ENCODE results near the gene NEDD4L. TPM values are rescaled to one million over a fixed set of nuclear protein-coding genes. Genes with fewer than 3 reads are reported as not detected.

The NEDD4L gene
- total RNA-seq, 1 experiment from 2014 or later = 57.4 TPM

DNA sequence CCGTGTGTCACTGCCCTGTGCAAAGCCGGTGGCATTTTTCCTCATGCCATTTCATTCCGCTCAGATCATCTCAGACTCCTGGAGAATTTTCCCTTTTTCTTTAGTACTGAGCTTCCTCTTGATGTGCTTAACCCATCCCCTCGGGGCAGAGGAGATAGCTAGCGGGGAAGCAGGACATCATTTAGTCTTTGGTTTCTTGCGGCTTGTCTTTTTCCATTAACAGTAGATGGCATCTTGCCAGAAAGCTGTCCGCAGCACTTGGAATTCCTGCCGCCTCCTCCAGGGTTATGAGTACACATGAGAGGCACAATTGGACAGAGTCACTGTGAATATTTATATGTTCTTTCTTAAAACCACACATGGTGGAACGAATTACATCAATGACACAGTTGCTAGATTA is 358.2 kb downstream of the NEDD4L start:
- POLR2A ChIA-PET (ENCODE audit: unreplicated experiment) = no interaction called here
- no TSS peak for BruUV-seq (replicated peaks)
- no peak overlapping the region for H3K27ac ChIP-seq
- peaks cover 6% of the 10 kb centered on the region; the same call in 1 of the 2 replicates for H3F3A ChIP-seq (ENCODE audit: insufficient read depth, low read depth)
- intact Hi-C loops (cut with micrococcal nuclease; ENCODE audit: unreplicated experiment) = no loop called here
- no peaks in the 10 kb centered on the region; the same call in 1 of the 2 replicates for H4K20me1 ChIP-seq (ENCODE audit: insufficient read depth)
- H3K4me2 ChIP-seq = no peak overlapping the region
- H3K9me3 ChIP-seq (ENCODE audit: insufficient read depth, low read depth) = no peaks in the 10 kb centered on the region
- no peaks in the 10 kb centered on the region for H3K79me2 ChIP-seq (ENCODE audit: low read depth)
- no peaks in the 10 kb centered on the region for H3K27me3 ChIP-seq (ENCODE audit: insufficient read depth, low read depth)
- no peak for DNase-seq
- CTCF ChIA-PET = no interaction called here
- H3K36me3 ChIP-seq (ENCODE audit: low read depth) = no peaks in the 10 kb centered on the region
- no peaks in the 10 kb centered on the region for H3K4me1 ChIP-seq (replicated peaks; ENCODE audit: insufficient read depth)
- no peak overlapping the region for H2AFZ ChIP-seq
- TF ChIP-seq, protein P1, sequence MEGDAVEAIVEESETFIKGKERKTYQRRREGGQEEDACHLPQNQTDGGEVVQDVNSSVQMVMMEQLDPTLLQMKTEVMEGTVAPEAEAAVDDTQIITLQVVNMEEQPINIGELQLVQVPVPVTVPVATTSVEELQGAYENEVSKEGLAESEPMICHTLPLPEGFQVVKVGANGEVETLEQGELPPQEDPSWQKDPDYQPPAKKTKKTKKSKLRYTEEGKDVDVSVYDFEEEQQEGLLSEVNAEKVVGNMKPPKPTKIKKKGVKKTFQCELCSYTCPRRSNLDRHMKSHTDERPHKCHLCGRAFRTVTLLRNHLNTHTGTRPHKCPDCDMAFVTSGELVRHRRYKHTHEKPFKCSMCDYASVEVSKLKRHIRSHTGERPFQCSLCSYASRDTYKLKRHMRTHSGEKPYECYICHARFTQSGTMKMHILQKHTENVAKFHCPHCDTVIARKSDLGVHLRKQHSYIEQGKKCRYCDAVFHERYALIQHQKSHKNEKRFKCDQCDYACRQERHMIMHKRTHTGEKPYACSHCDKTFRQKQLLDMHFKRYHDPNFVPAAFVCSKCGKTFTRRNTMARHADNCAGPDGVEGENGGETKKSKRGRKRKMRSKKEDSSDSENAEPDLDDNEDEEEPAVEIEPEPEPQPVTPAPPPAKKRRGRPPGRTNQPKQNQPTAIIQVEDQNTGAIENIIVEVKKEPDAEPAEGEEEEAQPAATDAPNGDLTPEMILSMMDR (conservative IDR thresholded peaks at IDR 0.05) = no peak
- TF ChIP-seq EZH2 (IDR thresholded peaks at IDR 0.05; ENCODE audit: low read depth) = no peak
- no peaks in the 10 kb centered on the region for H3K9me2 ChIP-seq (ENCODE audit: insufficient read depth)
- H3K4me3 ChIP-seq = no peak overlapping the region

DNA sequence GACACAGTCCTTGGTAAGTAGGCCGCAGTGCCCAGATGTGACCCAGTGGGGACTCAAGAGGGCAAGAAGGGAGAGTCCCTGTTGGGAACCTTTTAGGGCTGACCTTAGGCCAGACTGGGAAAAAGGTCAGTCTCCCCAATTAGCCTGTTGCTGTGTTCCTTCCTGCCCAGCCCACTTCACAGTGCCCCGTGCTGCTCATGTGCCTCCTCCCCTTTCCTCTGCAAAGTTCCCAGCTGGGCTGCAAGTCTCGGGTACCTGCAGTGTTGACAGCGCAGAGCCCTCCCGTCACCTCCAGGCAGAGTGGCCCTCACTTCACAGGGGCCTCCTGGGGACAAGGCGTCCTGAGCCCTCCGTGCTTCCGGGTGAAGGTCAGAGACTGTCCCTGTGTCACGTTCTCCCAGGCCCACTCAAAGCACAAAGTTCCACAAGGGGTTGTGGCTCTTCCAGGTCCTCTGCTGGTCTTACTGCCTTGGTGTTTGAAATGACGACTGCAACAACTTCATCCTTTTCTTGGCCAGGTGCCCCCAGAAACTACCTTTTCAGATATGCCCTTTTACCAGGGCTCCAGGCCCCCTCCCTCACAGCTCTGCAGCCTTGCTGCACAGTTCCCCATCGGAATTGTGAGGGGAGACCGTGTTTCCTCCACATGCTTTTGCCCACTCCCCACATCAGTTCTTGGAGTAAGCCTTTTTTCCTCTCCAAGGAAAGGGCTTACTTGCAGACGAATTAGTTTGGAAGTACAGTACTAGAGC is 359.1 kb downstream of the NEDD4L start:
- no peak for DNase-seq
- Histone ChIP-seq H3K36me3 (ENCODE audit: low read depth) (no peaks in the 10 kb centered on the region), H3K9me2 (ENCODE audit: insufficient read depth) (no peaks in the 10 kb centered on the region), H3F3A (ENCODE audit: insufficient read depth, low read depth) (peaks cover 6% of the 10 kb centered on the region; the same call in 1 of the 2 replicates), H4K20me1 (ENCODE audit: insufficient read depth) (no peaks in the 10 kb centered on the region), H3K79me2 (ENCODE audit: low read depth) (no peaks in the 10 kb centered on the region), H3K27ac (no peak overlapping the region), H3K4me3 (no peak overlapping the region), H3K4me1 (replicated peaks; ENCODE audit: insufficient read depth) (no peaks in the 10 kb centered on the region), H3K27me3 (ENCODE audit: insufficient read depth, low read depth) (no peaks in the 10 kb centered on the region), H3K4me2 (no peak overlapping the region), H3K9me3 (ENCODE audit: insufficient read depth, low read depth) (no peaks in the 10 kb centered on the region), H2AFZ (no peak overlapping the region)
- POLR2A ChIA-PET (ENCODE audit: unreplicated experiment) = no interaction called here
- CTCF ChIA-PET = no interaction called here
- no peak for TF ChIP-seq EZH2 (IDR thresholded peaks at IDR 0.05; ENCODE audit: low read depth)
- TF ChIP-seq, protein P1 (conservative IDR thresholded peaks at IDR 0.05) = no peak
- BruUV-seq (replicated peaks) = no TSS peak
- intact Hi-C loops (cut with micrococcal nuclease; ENCODE audit: unreplicated experiment) = no loop called here

DNA sequence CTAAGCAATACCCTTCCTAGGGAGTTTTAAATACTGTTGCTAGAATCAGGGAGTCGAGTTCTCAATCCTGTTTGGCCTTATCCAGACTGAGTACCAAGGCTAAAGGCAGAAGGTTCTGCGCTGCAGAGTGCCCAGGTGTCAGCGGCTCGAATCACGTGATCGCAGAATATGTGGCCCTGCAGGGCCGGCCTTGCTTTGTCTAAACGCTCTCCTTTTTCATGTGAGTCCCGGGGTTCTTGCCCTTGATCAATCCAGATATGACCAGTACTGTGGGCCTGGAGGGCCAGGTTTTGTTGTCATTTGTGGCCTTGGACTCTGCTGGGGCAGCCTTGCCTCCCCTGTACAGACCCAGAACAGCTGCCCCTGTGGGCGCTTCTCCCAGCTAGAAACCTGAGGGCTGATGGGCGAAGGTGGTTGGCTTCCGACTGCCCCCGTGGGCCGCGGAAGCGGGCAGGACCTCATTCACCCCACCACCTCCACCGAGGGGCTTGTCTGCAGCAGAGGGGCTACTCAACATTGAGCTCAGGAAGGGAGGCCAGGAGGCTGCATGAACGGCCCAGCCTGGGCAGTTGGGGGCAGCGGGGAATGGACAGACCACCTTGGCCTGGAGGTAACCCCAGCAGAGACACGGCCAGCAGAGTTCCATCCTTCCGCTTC is 359.9 kb downstream of the NEDD4L start:
- Histone ChIP-seq H3K27ac (no peak overlapping the region), H2AFZ (no peak overlapping the region), H3K4me3 (no peak overlapping the region), H3K4me1 (replicated peaks; ENCODE audit: insufficient read depth) (0 out of 2 replicates have a peak, but pooled peaks cover 4% of the 10 kb centered on the region), H3K9me3 (ENCODE audit: insufficient read depth, low read depth) (no peaks in the 10 kb centered on the region), H4K20me1 (ENCODE audit: insufficient read depth) (no peaks in the 10 kb centered on the region), H3K4me2 (no peak overlapping the region), H3K36me3 (ENCODE audit: low read depth) (no peaks in the 10 kb centered on the region), H3K9me2 (ENCODE audit: insufficient read depth) (no peaks in the 10 kb centered on the region), H3F3A (ENCODE audit: insufficient read depth, low read depth) (peaks cover 6% of the 10 kb centered on the region; the same call in 1 of the 2 replicates), H3K79me2 (ENCODE audit: low read depth) (no peaks in the 10 kb centered on the region), H3K27me3 (ENCODE audit: insufficient read depth, low read depth) (no peaks in the 10 kb centered on the region)
- ChIA-PET POLR2A (ENCODE audit: unreplicated experiment) (no interaction called here), CTCF (no interaction called here)
- DNase-seq = no peak
- TF ChIP-seq, protein P1 (conservative IDR thresholded peaks at IDR 0.05) = no peak
- no peak for TF ChIP-seq EZH2 (IDR thresholded peaks at IDR 0.05; ENCODE audit: low read depth)
- intact Hi-C loops (cut with micrococcal nuclease; ENCODE audit: unreplicated experiment) = no loop called here
- BruUV-seq (replicated peaks) = no TSS peak

All from PC-9 (cell line).